ENCODE data around the gene C6orf89.
"Not testable (repeated sequence)": the region's sequence is repeated elsewhere in the genome, so short reads cannot be mapped to it uniquely, and the experiment has no call there.

DNA sequence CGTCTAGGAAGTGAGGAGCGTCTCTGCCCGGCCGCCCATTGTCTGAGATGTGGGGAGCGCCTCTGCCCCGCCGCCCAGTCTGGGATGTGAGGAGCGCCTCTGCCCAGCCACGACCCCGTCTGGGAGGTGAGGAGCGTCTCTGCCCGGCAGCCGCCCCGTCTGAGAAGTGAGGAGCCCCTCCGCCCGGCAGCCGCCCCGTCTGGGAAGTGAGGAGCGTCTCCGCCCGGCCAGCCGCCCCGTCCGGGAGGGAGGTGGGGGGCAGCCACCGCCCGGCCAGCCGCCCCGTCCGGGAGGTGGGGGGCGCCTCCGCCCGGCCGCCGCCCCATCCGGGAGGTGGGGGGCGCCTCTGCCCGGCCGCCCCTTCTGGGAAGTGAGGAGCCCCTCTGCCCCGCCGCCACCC is 55.8 kb downstream of the C6orf89 start:
- not testable (repeated sequence) for TF ChIP-seq POLR2A (IDR thresholded peaks at IDR 0.05); EP300 (IDR thresholded peaks at IDR 0.05; ENCODE audit: low read depth); POLR2AphosphoS5 (IDR thresholded peaks at IDR 0.05)
- TF ChIP-seq, protein P1, sequence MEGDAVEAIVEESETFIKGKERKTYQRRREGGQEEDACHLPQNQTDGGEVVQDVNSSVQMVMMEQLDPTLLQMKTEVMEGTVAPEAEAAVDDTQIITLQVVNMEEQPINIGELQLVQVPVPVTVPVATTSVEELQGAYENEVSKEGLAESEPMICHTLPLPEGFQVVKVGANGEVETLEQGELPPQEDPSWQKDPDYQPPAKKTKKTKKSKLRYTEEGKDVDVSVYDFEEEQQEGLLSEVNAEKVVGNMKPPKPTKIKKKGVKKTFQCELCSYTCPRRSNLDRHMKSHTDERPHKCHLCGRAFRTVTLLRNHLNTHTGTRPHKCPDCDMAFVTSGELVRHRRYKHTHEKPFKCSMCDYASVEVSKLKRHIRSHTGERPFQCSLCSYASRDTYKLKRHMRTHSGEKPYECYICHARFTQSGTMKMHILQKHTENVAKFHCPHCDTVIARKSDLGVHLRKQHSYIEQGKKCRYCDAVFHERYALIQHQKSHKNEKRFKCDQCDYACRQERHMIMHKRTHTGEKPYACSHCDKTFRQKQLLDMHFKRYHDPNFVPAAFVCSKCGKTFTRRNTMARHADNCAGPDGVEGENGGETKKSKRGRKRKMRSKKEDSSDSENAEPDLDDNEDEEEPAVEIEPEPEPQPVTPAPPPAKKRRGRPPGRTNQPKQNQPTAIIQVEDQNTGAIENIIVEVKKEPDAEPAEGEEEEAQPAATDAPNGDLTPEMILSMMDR (IDR thresholded peaks at IDR 0.05), result not testable (repeated sequence)
